ENCODE measurements around the gene CLPTM1.

Gene CLPTM1

DNA sequence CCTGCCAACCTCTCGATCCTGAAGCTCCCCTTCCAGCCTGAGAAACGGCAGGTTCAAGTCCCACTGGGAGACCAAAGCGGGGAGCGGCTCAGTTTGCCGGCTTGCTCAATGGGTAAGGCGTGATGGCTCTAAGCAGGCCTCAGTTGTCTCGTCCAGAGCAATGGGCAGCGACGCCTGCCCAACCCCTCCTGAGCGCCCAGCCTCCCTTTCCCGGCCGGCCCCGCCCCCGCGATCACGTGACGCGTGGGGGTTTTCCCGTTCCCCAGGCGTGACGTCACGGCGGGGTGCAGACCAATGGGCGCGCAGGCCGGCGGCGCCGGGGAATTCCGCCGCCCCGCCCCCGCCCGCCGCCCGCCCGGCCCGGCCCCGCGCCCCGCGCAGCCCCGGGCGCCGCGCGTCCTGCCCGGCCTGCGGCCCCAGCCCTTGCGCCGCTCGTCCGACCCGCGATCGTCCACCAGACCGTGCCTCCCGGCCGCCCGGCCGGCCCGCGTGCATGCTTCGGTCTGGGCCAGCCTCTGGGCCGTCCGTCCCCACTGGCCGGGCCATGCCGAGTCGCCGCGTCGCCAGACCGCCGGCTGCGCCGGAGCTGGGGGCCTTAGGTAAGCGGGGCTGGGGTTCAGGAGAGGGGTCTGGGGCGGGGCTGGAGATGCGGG is 46.0 kb downstream of the CLPTM1 start, which contains the start of gene RELB:
TSS of gene RELB (plus strand) at position 378 of the 653 bp plus-strand sequence. CDS start at position 494, 116 bp downstream.
- DNase-seq (ENCODE audit: low spot score), result peak; percentile 99
- in situ Hi-C loops (cut with MboI; ENCODE audit: low sequenced_read_pairs, unreplicated experiment), result no loop called here
- TF ChIP-seq, protein P1, sequence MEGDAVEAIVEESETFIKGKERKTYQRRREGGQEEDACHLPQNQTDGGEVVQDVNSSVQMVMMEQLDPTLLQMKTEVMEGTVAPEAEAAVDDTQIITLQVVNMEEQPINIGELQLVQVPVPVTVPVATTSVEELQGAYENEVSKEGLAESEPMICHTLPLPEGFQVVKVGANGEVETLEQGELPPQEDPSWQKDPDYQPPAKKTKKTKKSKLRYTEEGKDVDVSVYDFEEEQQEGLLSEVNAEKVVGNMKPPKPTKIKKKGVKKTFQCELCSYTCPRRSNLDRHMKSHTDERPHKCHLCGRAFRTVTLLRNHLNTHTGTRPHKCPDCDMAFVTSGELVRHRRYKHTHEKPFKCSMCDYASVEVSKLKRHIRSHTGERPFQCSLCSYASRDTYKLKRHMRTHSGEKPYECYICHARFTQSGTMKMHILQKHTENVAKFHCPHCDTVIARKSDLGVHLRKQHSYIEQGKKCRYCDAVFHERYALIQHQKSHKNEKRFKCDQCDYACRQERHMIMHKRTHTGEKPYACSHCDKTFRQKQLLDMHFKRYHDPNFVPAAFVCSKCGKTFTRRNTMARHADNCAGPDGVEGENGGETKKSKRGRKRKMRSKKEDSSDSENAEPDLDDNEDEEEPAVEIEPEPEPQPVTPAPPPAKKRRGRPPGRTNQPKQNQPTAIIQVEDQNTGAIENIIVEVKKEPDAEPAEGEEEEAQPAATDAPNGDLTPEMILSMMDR (IDR thresholded peaks at IDR 0.05; ENCODE audit: borderline replicate concordance, control extremely low read depth, extremely low read depth, insufficient read depth, missing control alignments), result no peak

DNA sequence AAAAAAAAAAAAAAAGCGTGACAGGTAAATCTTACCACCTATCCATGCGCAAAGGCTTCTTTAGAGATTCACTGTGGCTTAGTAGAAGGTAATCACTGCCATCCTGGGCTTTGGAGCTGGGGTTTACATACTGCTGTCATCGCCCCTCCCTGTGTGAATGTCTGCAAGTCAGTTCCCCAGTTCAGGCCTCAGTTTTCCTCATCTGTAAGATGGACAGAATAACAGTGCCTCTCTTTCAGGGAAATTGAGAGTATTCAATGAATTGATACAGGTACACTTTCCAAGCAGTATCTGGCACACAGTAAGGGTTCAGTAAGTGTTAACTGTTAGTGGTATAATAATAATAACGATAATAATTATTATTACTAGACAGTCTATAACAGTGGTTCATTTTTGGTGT is 48.3 kb downstream of the CLPTM1 start:
- no peak for DNase-seq (ENCODE audit: low spot score)
- in situ Hi-C loops (cut with MboI; ENCODE audit: low sequenced_read_pairs, unreplicated experiment), result no loop called here
- TF ChIP-seq, protein P1 (IDR thresholded peaks at IDR 0.05; ENCODE audit: borderline replicate concordance, control extremely low read depth, extremely low read depth, insufficient read depth, missing control alignments), result no peak

DNA sequence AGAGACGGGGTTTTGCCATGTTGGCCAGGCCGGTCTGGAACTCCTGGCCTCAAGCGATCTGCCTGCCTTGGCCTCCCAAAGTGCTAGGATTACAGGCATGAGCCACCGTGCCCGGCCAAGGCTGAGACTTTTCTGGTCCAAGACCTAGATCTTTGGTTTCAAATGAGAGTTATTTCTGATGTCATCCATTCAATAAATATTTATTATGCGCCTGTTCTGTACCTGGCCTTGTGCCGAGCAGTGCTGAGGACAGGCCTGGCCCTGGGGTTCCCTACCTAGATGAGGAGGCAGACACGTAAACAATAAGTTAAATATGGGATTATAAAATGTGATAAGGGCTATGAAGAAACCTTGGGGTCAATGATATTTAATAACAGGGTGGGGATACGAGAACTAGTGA is 50.6 kb downstream of the CLPTM1 start:
- TF ChIP-seq, protein P1 (IDR thresholded peaks at IDR 0.05; ENCODE audit: borderline replicate concordance, control extremely low read depth, extremely low read depth, insufficient read depth, missing control alignments), result no peak
- DNase-seq (ENCODE audit: low spot score), result no peak
- in situ Hi-C loops (cut with MboI; ENCODE audit: low sequenced_read_pairs, unreplicated experiment), result no loop called here

DNA sequence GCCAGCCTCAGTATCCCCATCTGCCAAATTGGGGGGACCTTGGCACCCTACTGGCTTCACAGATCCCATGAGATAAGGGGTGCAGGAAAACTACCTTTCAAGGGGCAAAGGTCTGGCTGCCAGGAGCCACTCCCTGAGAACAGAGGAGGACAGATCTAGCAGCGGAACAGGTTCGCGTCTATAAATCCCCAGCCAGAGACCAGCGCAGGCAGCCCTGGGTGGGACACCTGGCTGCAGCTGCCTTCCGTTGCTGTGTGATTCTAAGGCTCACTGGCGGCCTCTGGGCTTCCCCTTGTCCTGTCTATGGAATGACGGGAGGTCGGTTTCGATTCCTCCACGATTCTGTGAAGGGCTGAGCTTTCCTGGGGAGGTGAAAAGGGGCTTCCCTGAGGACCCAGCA is 53.4 kb downstream of the CLPTM1 start:
- in situ Hi-C loops (cut with MboI; ENCODE audit: low sequenced_read_pairs, unreplicated experiment), result no loop called here
- TF ChIP-seq, protein P1 (IDR thresholded peaks at IDR 0.05; ENCODE audit: borderline replicate concordance, control extremely low read depth, extremely low read depth, insufficient read depth, missing control alignments), result no peak
- no peak for DNase-seq (ENCODE audit: low spot score)

DNA sequence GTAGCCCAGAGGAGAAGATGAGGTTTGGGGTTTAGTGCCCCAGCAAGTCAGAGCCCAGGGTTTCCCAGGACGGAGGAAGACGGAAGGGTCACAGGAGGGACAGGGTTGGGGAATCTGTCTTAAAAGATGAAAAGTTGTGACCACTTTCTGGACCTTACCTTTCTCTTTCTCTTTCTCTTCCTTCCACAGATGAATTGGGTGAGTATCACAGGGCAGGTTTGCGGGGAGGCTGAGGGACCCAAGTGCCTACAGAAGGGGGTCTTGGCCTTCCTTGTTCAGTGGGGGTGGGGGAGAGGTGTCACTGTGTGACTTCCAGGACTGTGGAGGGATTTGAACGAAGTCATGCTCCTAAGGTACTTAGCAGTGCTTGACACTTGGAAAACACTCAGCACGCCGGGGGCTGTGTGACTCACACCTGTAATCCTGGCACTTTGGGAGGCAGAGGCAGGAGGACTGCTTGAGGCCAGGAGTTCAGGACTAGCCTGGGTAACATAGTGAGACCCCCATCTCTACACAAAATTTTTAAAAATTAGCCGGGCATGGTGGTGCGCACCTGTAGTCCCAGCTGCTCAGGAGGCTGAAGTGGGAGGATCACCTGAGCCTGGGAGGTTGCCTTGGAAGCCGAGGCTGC is 54.6 kb downstream of the CLPTM1 start:
- no peak for DNase-seq (ENCODE audit: low spot score)
- TF ChIP-seq, protein P1 (IDR thresholded peaks at IDR 0.05; ENCODE audit: borderline replicate concordance, control extremely low read depth, extremely low read depth, insufficient read depth, missing control alignments), result no peak
- in situ Hi-C loops (cut with MboI; ENCODE audit: low sequenced_read_pairs, unreplicated experiment), result no loop called here

DNA sequence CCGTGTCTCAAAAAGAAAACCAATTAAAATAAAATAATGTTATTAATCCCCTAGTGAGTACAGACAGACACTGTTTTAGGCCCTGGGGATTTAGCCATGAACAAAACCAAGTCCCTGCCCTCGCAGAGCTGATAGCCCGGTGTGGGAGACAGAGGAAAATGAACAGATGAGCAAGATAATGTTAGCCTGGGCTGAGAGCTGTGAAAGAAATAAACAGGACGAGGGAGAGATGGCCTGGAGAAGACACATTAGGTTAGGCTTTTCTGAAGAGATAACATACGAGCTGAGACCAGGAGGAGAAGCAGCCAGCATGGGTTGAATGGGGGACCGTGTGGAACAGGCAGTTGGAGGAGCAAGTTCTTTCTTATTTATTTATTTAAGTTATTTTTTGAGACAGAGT is 55.1 kb downstream of the CLPTM1 start:
- in situ Hi-C loops (cut with MboI; ENCODE audit: low sequenced_read_pairs, unreplicated experiment), result no loop called here

More for the DNA sequence above, 55.1 kb downstream of the CLPTM1 start:
- DNase-seq (ENCODE audit: low spot score), result no peak
- TF ChIP-seq, protein P1 (IDR thresholded peaks at IDR 0.05; ENCODE audit: borderline replicate concordance, control extremely low read depth, extremely low read depth, insufficient read depth, missing control alignments), result no peak

Data from GM13976 (cell line).